HCT116 (cell line): ENCODE measurements around the gene FOXP2. TPM values are rescaled to one million over a fixed set of nuclear protein-coding genes. Genes with fewer than 3 reads are reported as not detected.

Source experiments
- ATAC-seq: fragments of 200-7000 bp; cut with Tn5 transposase; 2 replicates; pipeline ENCODE4 v1.9.1; 2020; ENCODE audit warnings: mild to moderate bottlenecking, moderate library complexity
- BruUV-seq: library from RNA; stranded (reverse); fragments of 400-500 nt; replicated peaks from 2 replicates; lab custom pipeline; 2021; lab: Mats Ljungman, UMichigan
- CTCF ChIA-PET: fragments of 300-600 bp; sonication (Branson Sonifier 250); formaldehyde crosslinking; loops from one replicate; lab custom pipeline; 2021; ENCODE audit warnings: antibody characterized with exemption; lab: Charles Lee
- POLR2A ChIA-PET: fragments of 300-600, 350-600 bp; sonication (Branson Sonifier 250); formaldehyde crosslinking; loops from one replicate; lab custom pipeline; 2021; ENCODE audit warnings: antibody characterized with exemption; lab: Charles Lee
- RAD21 ChIA-PET, 2 experiments: fragments of 300-600 bp; sonication (Branson Sonifier 250); formaldehyde crosslinking; loops; one replicate each; lab custom pipeline; 2023; ENCODE audit warnings: low total read pairs in 2 of 2; ENCODE audit not compliant: uncharacterized antibody in 2 of 2, unreplicated experiment in 2 of 2, low non-redundant PET in 1 of 2; lab: Charles Lee
- DNase-seq: peaks from one replicate; pipeline ENCODE4 v3.0.0-alpha.2; 2010; ENCODE audit warnings: low read depth, low spot score
- H2AFZ ChIP-seq: fragments of 200-600 bp; shearing (Covaris generic), sonication (generic); 2 replicates; pipeline ENCODE4 v1.6.1; 2017; ENCODE audit warnings: low read depth, mixed run types, mixed read lengths, antibody characterized with exemption, low read length; ENCODE audit not compliant: poor library complexity, severe bottlenecking
- H3K27ac ChIP-seq: 2 replicates; pipeline ENCODE4 v1.5.1; 2012; ENCODE audit warnings: low read depth, low read length
- H3K27me3 ChIP-seq: fragments of 200-600 bp; sonication (generic); 2 replicates; pipeline ENCODE4 v1.6.1; 2016; ENCODE audit warnings: mixed run types, low read length, mixed read lengths; ENCODE audit not compliant: insufficient read depth
- H3K36me3 ChIP-seq, 2 experiments: fragments of 200-500 bp in 1 of 2; fragments of 200-600 bp in 1 of 2; sonication (Bioruptor generic) in 1 of 2; sonication (generic) in 1 of 2; 2 replicates each; pipeline versions ENCODE4 v1.5.1 to v1.6.1; 2014 to 2016; ENCODE audit warnings: low read length in 2 of 2, inconsistent platforms in 1 of 2, mixed read lengths in 1 of 2, mixed run types in 1 of 2; ENCODE audit not compliant: insufficient read depth in 2 of 2, control insufficient read depth in 1 of 2
- H3K4me1 ChIP-seq, 2 experiments: fragments of 200-600 bp in 1 of 2; sonication (generic) in 1 of 2; 2 replicates each; pipeline versions ENCODE4 v1.5.1 to v1.6.1; 2012 to 2017; ENCODE audit warnings: low read length in 2 of 2, inconsistent platforms in 1 of 2, mild to moderate bottlenecking in 1 of 2, mixed read lengths in 1 of 2, mixed run types in 1 of 2, moderate library complexity in 1 of 2; ENCODE audit not compliant: insufficient read depth in 2 of 2, control insufficient read depth in 1 of 2
- H3K4me2 ChIP-seq: fragments of 200-600 bp; sonication (generic); 2 replicates; pipeline ENCODE4 v1.6.1; 2017; ENCODE audit warnings: mixed run types, low read length, mixed read lengths
- H3K4me3 ChIP-seq, 2 experiments: fragments of 200-600 bp in 1 of 2; sonication (generic) in 1 of 2; replicated peaks in 1 of 2; 2 replicates each; pipeline ENCODE4 v1.5.1; 2011 to 2016; ENCODE audit warnings: low read length in 2 of 2, control low read depth in 1 of 2, low read depth in 1 of 2, mild to moderate bottlenecking in 1 of 2, mixed read lengths in 1 of 2, mixed run types in 1 of 2
- H3K79me2 ChIP-seq: fragments of 200-600 bp; sonication (generic); 2 replicates; pipeline ENCODE4 v1.6.1; 2017; ENCODE audit warnings: mild to moderate bottlenecking, mixed run types, low read length, moderate library complexity, mixed read lengths; ENCODE audit not compliant: insufficient read depth
- H3K9ac ChIP-seq: fragments of 200-600 bp; sonication (generic); 2 replicates; pipeline ENCODE4 v1.6.1; 2016; ENCODE audit warnings: low read length, mixed read lengths
- H3K9me2 ChIP-seq: fragments of 200-600 bp; sonication (generic), shearing (Covaris generic); 2 replicates; pipeline ENCODE4 v1.6.1; 2017; ENCODE audit warnings: mixed run types, mild to moderate bottlenecking, moderate library complexity; ENCODE audit not compliant: insufficient read depth
- H3K9me3 ChIP-seq, 2 experiments: fragments of 200-500 bp in 1 of 2; fragments of 200-600 bp in 1 of 2; sonication (Bioruptor generic) in 1 of 2; sonication (generic) in 1 of 2; 2 replicates each; pipeline ENCODE4 v1.6.1; 2014 to 2017; ENCODE audit warnings: low read length in 2 of 2, mixed read lengths in 2 of 2, inconsistent platforms in 1 of 2, low read depth in 1 of 2, mild to moderate bottlenecking in 1 of 2, mixed run types in 1 of 2, moderate library complexity in 1 of 2; ENCODE audit not compliant: control insufficient read depth in 1 of 2, insufficient read depth in 1 of 2
- H4K20me1 ChIP-seq: fragments of 200-600 bp; sonication (generic), shearing (Covaris generic); 2 replicates; pipeline ENCODE4 v1.6.1; 2017; ENCODE audit warnings: mixed run types, mild to moderate bottlenecking, moderate library complexity; ENCODE audit not compliant: insufficient read depth
- EZH2phosphoT487 ChIP-seq: fragments of 200-600 bp; IDR thresholded peaks from 2 replicates; pipeline ENCODE4 v1.6.1; 2018; ENCODE audit warnings: antibody characterized with exemption, borderline replicate concordance
- FOSL1 ChIP-seq: IDR thresholded peaks from 2 replicates; pipeline ENCODE4 v1.6.1; 2012; ENCODE audit warnings: low read depth
- SRF ChIP-seq: IDR thresholded peaks from 2 replicates; pipeline ENCODE4 v1.6.1; 2012; ENCODE audit warnings: low read depth
- TCF7L2 ChIP-seq: IDR thresholded peaks from 2 replicates; pipeline ENCODE4 v1.7.0; 2011; ENCODE audit warnings: borderline replicate concordance, inconsistent platforms; ENCODE audit not compliant: insufficient read depth, insufficient read length; ENCODE audit errors: extremely low read depth
- YY1 ChIP-seq: IDR thresholded peaks from 2 replicates; pipeline ENCODE4 v1.6.1; 2011; ENCODE audit warnings: low read length, low read depth, moderate library complexity, mild to moderate bottlenecking; ENCODE audit not compliant: insufficient replicate concordance; ENCODE audit errors: extremely low read depth
- ZNF274 ChIP-seq: fragments of 200-500 bp; sonication (Bioruptor generic); IDR thresholded peaks from 2 replicates; pipeline ENCODE4 v1.6.1; 2014; ENCODE audit warnings: mild to moderate bottlenecking, low read depth, low read length, inconsistent platforms
- intact Hi-C: fragments of 100-400 bp; cut with micrococcal nuclease; formaldehyde crosslinking; loops from 2 replicates; pipeline ENCODE4 v1.10.0; 2022
- total RNA-seq: library from RNA; stranded (reverse); gene quantifications from one replicate; pipeline ENCODE4 v1.2.1, GENCODE V29; 2021; ENCODE audit not compliant: unreplicated experiment
- TF ChIP-seq, protein P1 (sequence below): IDR thresholded peaks from 2 replicates; pipeline ENCODE4 v1.6.1; 2012; ENCODE audit warnings: low read depth

Gene FOXP2
- total RNA-seq, 1 experiment from 2014 or later = 2.5 TPM

DNA sequence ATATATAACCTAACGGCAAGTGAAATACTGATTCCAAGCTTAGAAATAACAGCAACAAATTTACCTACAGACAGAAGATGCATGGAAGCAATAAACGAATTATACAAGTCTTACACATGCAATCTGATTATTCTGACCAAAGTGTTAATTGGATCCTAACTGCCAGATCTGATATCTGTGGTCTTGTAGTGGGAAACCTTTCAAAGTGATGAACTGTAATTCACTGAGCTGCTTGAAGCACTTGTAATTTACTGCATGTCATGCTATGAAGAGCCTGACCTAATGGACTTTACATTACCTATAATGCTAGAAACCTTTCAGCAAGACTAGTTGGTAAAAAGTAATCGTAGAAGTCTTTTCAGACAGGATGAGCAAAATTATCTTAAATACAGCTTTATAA, 205.6 kb downstream of the FOXP2 start:
- H3K4me3 ChIP-seq = no peak overlapping the region
- H3K36me3 ChIP-seq = no peaks in the 10 kb centered on the region
- ATAC-seq (no peak), DNase-seq (no peak)
- no peaks in the 10 kb centered on the region for H4K20me1 ChIP-seq
- no peaks in the 10 kb centered on the region for H3K9me3 ChIP-seq
- TF ChIP-seq EZH2phosphoT487 (no peak), ZNF274 (no peak), TCF7L2 (no peak), FOSL1 (no peak), YY1 (no peak), SRF (no peak)
- TF ChIP-seq, protein P1, sequence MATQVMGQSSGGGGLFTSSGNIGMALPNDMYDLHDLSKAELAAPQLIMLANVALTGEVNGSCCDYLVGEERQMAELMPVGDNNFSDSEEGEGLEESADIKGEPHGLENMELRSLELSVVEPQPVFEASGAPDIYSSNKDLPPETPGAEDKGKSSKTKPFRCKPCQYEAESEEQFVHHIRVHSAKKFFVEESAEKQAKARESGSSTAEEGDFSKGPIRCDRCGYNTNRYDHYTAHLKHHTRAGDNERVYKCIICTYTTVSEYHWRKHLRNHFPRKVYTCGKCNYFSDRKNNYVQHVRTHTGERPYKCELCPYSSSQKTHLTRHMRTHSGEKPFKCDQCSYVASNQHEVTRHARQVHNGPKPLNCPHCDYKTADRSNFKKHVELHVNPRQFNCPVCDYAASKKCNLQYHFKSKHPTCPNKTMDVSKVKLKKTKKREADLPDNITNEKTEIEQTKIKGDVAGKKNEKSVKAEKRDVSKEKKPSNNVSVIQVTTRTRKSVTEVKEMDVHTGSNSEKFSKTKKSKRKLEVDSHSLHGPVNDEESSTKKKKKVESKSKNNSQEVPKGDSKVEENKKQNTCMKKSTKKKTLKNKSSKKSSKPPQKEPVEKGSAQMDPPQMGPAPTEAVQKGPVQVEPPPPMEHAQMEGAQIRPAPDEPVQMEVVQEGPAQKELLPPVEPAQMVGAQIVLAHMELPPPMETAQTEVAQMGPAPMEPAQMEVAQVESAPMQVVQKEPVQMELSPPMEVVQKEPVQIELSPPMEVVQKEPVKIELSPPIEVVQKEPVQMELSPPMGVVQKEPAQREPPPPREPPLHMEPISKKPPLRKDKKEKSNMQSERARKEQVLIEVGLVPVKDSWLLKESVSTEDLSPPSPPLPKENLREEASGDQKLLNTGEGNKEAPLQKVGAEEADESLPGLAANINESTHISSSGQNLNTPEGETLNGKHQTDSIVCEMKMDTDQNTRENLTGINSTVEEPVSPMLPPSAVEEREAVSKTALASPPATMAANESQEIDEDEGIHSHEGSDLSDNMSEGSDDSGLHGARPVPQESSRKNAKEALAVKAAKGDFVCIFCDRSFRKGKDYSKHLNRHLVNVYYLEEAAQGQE = no peak
- POLR2A ChIA-PET = no interaction called here
- no peaks in the 10 kb centered on the region for H3K9me2 ChIP-seq
- no peak overlapping the region for H3K9ac ChIP-seq
- H2AFZ ChIP-seq = no peak overlapping the region
- no TSS peak for BruUV-seq
- CTCF ChIA-PET = no interaction called here
- intact Hi-C loops = no loop called here
- no peaks in the 10 kb centered on the region for H3K79me2 ChIP-seq
- H3K4me2 ChIP-seq = no peak overlapping the region
- RAD21 ChIA-PET = no interaction called here
- no peaks in the 10 kb centered on the region for H3K27me3 ChIP-seq
- no peaks in the 10 kb centered on the region for H3K4me1 ChIP-seq
- H3K27ac ChIP-seq = no peak overlapping the region
